ENCODE measurements around the gene CAMSAP1. TPM values are rescaled to one million over a fixed set of nuclear protein-coding genes. Genes with fewer than 3 reads are reported as not detected.

CAMSAP1 gene
- total RNA-seq, 1 experiment from 2014 or later, result 24.8 TPM

- in situ Hi-C loops (cut with HindIII; ENCODE audit: low pct_unique_long_range_greater_than_20kb, low sequenced_read_pairs), result no loop called here
- CTCF ChIA-PET, result no interaction called here
- BruUV-seq (replicated peaks), result no TSS peak
Measured at GRCh38 chr9:135830496-135830895, 76.8 kb downstream of the CAMSAP1 start.

GRCh38 chr9:135828656-135829055, 78.7 kb downstream of the CAMSAP1 start:
- H3K4me1 ChIP-seq (ENCODE audit: control insufficient read depth, insufficient read depth, low read length), result no peaks in the 10 kb centered on the region
- ATAC-seq, result no peak
- H3K4me3 ChIP-seq (ENCODE audit: low read depth in 2 of 2, low read length in 2 of 2), result no peak overlapping the region
- BruUV-seq (replicated peaks), result no TSS peak
- H3K27me3 ChIP-seq (ENCODE audit: control insufficient read depth, insufficient read depth, low read length), result no peaks in the 10 kb centered on the region
- in situ Hi-C loops (cut with HindIII; ENCODE audit: low pct_unique_long_range_greater_than_20kb, low sequenced_read_pairs) (no loop called here), intact Hi-C loops (cut with micrococcal nuclease; ENCODE audit: unreplicated experiment) (no loop called here)
- no peak overlapping the region for H3K27ac ChIP-seq (ENCODE audit: low read length)
- no peak for DNase-seq (ENCODE audit: low read depth, low spot score)
- ChIA-PET CTCF (no interaction called here), POLR2A (interaction anchor here (0.7 kb wide), 1 partner anchor 93 kb away, joined by 4 read pairs; no protein-coding TSS in a partner anchor)
- TF ChIP-seq REST (IDR thresholded peaks at IDR 0.05; ENCODE audit: insufficient read depth in 1 of 2, low read depth in 2 of 2, low read length in 1 of 2), result no peak
- no peak for TF ChIP-seq CTCF (IDR thresholded peaks at IDR 0.05)
- TF ChIP-seq POLR2AphosphoS5 (IDR thresholded peaks at IDR 0.05; ENCODE audit: low read depth, low read length), result no peak
- TF ChIP-seq SIN3A (IDR thresholded peaks at IDR 0.05; ENCODE audit: borderline replicate concordance, insufficient read depth, low read depth, low read length), result no peak
- no peak for TF ChIP-seq TCF7L2 (IDR thresholded peaks at IDR 0.05; ENCODE audit: low read depth, low read length)
- no peaks in the 10 kb centered on the region for H3K36me3 ChIP-seq (ENCODE audit: control insufficient read depth, insufficient read depth, low read length)
- no peaks in the 10 kb centered on the region for H3K9me3 ChIP-seq (ENCODE audit: control insufficient read depth, insufficient read depth, low read depth, low read length)

More at GRCh38 chr9:135830496-135830895, 76.8 kb downstream of the CAMSAP1 start:
- POLR2A ChIA-PET, result no interaction called here
- DNase-seq (ENCODE audit: low read depth, low spot score) (no peak), ATAC-seq (no peak)
- Histone ChIP-seq H3K4me3 (ENCODE audit: low read depth in 2 of 2, low read length in 2 of 2) (no peak overlapping the region), H3K27ac (ENCODE audit: low read length) (no peak overlapping the region), H3K9me3 (ENCODE audit: control insufficient read depth, insufficient read depth, low read depth, low read length) (no peaks in the 10 kb centered on the region), H3K36me3 (ENCODE audit: control insufficient read depth, insufficient read depth, low read length) (no peaks in the 10 kb centered on the region), H3K4me1 (ENCODE audit: control insufficient read depth, insufficient read depth, low read length) (no peaks in the 10 kb centered on the region), H3K27me3 (ENCODE audit: control insufficient read depth, insufficient read depth, low read length) (no peaks in the 10 kb centered on the region)
- intact Hi-C loops (cut with micrococcal nuclease; ENCODE audit: unreplicated experiment), result no loop called here
- TF ChIP-seq CTCF (IDR thresholded peaks at IDR 0.05), result no peak
- no peak for TF ChIP-seq REST (IDR thresholded peaks at IDR 0.05; ENCODE audit: insufficient read depth in 1 of 2, low read depth in 2 of 2, low read length in 1 of 2)
- TF ChIP-seq TCF7L2 (IDR thresholded peaks at IDR 0.05; ENCODE audit: low read depth, low read length), result no peak
- TF ChIP-seq POLR2AphosphoS5 (IDR thresholded peaks at IDR 0.05; ENCODE audit: low read depth, low read length), result no peak
- no peak for TF ChIP-seq SIN3A (IDR thresholded peaks at IDR 0.05; ENCODE audit: borderline replicate concordance, insufficient read depth, low read depth, low read length)
